Suppressor macrophage treated with lipopolysaccharide for 4 hours (primary cell): ENCODE results near the gene TTC21A.

ENCODE experiments used
- DNase-seq: peaks from one replicate; pipeline ENCODE4 v3.0.0-alpha.2; 2020

TTC21A gene

GRCh38 chr3:39140341-39140971, 33.0 kb downstream of the TTC21A start:
- DNase-seq = no peak

- DNase-seq = peak; percentile 49
Measured at GRCh38 chr3:39141171-39141995, 33.9 kb downstream of the TTC21A start.

- no peak for DNase-seq
Measured at GRCh38 chr3:39142067-39142466, 34.6 kb downstream of the TTC21A start.

DNA sequence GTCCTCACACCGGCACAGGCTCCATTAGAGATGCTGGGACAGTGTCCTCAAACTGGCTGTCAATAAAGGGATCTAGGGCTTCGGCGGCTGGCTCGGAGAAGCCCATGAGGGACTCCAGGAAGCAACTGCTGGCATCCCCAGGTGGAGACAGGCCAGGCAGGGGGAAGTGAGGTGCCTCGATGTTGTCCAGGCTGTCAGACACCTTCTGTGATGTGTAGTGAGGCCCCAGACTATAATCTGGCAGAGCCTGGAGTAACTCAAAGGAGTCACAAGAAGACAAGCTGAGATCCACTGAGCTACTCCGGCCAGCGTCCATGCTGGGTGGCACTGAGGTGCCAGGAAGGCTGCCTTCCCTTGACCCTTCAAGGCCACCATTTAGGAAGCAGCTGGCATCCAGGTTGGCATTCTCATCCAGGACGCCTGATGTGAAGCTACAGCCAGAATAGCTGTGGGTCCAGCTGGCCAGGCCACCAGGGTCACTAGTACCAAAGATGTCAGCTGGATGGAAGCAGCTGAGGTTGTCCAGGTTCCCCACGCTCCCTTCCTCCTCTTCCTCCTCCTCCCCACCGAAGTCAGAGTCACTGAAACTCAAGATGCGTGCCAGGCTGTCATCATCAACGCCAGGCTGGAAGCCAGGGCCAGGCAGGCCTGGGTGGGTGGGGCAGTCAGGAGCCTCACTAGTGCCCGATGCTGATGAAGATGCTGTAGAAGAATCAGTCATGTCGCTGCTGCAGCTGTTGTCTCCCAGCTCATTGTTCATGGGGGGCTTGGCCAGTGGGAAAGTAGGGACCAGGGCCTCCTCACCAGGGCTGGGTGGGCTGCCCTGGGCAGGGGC, 35.8 kb downstream of the TTC21A start:
- no peak for DNase-seq

GRCh38 chr3:39144095-39144747, 36.7 kb downstream of the TTC21A start:
- no peak for DNase-seq

- no peak for DNase-seq
Measured at GRCh38 chr3:39144748-39145380, 37.4 kb downstream of the TTC21A start.

DNA sequence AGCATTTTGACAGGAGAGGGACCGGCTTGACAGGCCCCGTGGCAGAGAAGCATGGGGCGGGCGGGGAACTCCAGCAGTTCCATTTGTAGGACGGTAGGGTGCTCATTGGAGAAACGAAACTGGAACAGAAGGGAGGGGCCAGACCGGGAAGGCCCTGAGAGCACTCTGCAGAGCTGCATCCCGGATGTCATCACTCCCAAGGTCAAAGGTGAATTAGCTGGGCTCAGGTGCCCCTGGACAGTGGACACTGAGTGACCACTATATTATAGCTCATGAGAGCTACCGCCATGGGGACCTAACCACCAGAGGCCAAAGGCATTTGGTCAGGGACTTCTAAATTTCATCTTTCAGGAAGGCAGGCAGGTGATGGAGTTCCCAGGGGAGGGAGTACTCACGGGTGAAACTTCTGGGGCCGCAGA, 38.6 kb downstream of the TTC21A start:
- peak; percentile 92 for DNase-seq

DNA sequence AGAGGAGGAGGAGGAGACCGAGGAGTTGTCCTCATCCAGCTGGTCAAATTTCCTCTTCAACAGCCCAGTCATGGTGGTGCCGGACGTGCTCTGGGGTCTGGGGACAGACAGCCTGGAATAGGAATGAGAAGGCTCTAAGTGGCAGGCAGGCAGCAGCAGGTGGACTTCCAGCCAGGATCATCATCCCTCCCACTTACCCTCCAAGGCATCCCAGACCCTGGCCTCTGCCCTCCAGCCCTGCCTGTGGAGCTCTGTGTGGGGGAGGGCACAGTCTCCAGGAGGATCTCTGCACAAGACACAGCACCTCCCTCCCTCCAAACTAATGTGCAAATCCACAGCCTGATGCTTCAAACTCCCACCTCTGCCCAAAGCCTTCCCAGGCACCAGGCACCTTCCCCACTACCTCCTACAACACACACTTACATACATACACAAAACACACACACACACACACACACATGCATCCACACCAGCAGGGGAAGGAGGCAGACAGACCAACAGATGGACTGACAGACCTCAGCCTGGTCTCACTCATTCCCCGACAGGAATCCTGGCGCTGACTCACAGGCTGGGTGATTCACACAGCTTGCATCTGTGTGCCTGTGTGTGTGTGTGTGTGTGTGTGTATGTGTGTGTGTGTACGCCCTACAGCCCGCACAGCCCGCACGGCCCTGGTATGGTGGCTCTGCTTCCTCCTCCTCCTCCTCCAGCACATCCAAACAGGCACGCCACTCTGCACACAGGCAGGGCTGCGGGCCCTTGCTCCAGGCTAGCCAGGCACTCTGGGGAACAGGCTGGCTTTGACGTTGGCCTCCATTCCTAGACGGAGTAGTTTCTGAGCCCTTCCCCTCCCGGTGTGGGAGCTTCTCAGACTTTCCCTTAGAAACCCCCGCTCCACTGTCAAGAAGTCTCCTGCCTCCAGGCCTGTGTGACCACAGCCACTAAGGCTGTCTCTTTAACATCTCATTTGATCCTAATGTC, 39.4 kb downstream of the TTC21A start:
- DNase-seq = peak; percentile 94

GRCh38 chr3:39147711-39148434, 40.4 kb downstream of the TTC21A start:
- peak; percentile 49 for DNase-seq

GRCh38 chr3:39148435-39149058, 41.1 kb downstream of the TTC21A start:
- peak; percentile 56 for DNase-seq

DNA sequence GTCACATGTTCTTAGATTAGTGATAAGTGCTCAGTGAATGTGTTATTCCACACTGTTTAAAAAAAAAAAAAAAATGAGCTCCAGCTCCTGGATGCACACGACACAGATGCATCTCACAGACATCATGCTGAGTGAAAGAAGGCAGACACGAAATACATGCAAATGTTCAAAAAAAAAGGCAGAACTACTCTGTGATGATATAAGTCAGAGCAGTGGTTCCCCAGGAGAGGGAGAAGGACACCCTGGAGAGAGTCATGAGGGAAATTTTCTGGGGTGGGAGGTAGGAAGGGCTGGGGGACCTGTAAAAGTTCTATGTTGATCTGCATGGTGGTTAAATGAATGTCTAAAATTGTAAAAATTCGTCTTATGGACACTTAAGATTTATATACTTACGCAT, 41.6 kb downstream of the TTC21A start:
- peak; percentile 71 for DNase-seq

- no peak for DNase-seq
Measured at GRCh38 chr3:39149498-39150147, 42.1 kb downstream of the TTC21A start.

DNA sequence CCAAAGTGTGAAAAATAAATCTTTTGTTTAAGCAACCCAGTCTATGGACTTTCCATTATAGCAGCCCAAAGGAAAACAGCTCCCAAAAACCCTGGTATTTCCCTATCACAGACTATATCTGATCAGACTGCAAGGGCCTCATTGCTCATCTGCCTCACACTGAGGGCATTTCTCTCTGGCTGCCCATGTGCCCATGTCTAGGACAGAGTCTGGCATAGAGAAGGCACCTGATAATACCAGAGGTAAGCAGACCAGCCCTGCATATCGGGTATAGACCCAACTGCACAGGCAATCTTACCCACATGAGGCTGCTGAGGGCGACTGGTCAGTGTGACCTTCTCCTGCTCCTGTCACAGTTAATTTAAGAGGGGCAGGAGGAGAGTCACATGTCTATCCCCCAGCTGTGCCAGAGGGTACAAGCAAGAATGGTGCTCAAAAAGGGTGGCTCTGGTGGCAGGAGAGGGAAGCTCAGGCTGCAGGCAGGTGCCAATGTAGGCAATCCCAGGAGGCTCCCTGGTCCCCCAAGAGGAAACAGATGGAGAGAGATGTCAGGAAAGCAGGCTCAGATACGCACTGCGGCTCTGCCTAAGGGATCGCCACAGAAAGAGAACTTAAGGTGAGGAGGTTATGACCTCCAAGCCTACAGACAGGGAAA, 42.8 kb downstream of the TTC21A start:
- DNase-seq = no peak

DNA sequence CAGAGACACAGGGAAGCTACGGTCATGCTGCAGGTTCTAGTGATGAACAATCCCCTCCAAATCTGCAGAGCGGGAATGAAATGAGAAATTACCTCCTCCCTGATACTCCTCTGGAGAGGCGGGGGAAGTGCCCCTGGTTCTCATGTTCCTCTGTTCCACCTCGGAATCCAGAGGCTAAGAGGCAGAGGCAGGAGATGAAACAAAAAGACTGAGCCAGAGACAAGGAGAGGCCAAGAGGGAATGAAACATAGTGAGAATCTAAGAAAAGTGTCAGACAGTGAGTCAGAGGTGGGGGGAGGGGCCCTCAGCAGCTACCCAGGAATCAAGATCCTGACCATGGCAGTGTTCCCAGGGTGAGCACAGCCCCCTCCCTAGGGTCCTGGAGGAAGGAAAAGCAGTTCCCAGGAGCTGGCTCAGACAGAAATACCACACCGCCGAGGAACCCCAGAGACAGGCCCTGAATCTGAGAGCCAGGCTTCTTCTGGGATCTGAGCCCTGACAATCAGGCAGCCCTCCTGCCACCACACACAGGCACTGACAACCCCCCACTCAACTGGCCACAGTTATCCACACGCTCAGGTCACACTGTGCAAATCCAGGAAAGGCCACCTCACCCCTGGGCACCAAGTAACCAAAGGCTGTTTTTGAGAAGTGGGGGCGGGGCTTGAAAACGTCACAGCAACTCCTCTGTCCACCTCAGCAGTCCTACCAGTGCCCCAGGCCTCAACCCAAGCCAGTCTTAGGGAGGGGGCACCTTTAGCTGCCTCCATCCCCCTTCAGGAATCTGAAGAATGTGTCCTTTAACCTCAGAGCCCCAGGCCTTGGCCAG, 43.5 kb downstream of the TTC21A start:
- DNase-seq = peak; percentile 78

- no peak for DNase-seq
Measured at GRCh38 chr3:39153977-39154279, 46.4 kb downstream of the TTC21A start.

DNA sequence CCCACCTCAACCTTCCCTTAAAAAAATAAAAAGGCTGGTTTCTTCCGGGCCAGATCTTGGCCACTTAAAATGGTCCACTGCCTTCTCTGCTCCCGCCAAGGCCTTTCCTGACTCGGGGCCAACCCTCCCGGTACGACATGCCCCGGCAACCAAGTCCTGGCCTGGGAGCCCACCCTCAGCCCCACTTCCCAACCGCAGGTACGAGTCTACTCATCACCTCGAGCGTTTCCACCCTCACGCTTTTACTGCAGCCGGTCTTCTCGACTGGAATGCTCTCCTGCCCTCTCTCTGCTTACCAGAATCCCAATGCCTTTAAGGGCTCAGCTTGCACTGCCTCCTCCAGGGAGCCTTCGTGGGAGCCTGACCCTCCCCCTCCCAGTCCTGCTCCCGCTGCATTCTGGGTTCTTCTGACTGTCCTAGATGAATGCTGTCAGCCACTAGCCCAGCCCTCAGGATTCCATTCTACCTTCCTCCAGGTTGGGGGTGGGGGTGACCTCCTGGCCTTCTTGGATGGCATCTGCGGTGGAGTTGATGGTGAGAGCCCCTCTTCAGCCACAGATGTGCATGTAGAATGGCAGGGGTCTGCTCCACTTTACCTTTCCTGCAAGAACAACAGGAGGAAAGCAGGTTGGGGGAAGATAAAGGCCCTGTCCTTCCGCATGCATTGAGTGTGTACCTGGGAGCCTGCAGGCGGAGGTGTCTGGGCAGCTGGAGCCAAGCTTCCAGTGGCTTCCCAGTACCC, 47.0 kb downstream of the TTC21A start:
- no peak for DNase-seq

DNA sequence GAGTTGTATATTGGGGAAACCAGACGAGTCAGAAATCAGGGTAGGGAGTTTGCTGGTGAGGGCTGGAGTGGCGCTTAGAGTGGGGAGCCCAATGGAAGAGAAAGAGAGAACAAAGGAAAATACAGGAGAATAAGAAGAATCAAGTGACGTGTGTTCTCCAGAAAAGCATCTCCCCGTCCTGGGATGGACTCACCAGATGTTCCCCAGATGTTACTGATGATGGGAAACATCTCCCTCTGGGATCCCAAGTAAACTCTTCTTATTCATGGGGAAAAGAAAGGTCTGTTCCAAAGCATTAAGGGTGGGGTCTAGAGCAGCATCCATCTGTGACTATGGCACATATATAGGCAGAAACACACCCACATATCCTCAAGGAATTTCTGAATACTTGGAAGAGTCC, 48.9 kb downstream of the TTC21A start:
- DNase-seq = no peak
